Stomach smooth muscle (tissue), 2 donors: ENCODE data around the gene RNF157.
"Not testable (repeated sequence)": the region's sequence is repeated elsewhere in the genome, so short reads cannot be mapped to it uniquely, and the experiment has no call there.

Source experiments
- H3K27ac ChIP-seq: one replicate; pipeline ENCODE4 v1.7.0; 2013; ENCODE audit warnings: mild to moderate bottlenecking, low read length, inconsistent platforms
- H3K27me3 ChIP-seq, 2 donors: one replicate each; pipeline ENCODE4 v1.7.0; 2013; ENCODE audit warnings: low read length in 2 of 2; ENCODE audit not compliant: insufficient read depth in 2 of 2, control insufficient read depth in 1 of 2
- H3K36me3 ChIP-seq, 2 donors: one replicate each; pipeline ENCODE4 v1.7.0; 2013; ENCODE audit warnings: low read length in 2 of 2; ENCODE audit not compliant: control insufficient read depth in 2 of 2, insufficient read depth in 2 of 2
- H3K4me1 ChIP-seq: one replicate; pipeline ENCODE4 v1.7.0; 2013; ENCODE audit warnings: low read length; ENCODE audit not compliant: control insufficient read depth, insufficient read depth
- H3K4me3 ChIP-seq, 2 donors: one replicate each; pipeline ENCODE4 v1.7.0; 2013; ENCODE audit warnings: low read length in 2 of 2
- H3K9ac ChIP-seq, 2 donors: one replicate each; pipeline ENCODE4 v1.7.0; 2013; ENCODE audit warnings: low read length in 2 of 2, mild to moderate bottlenecking in 1 of 2
- H3K9me3 ChIP-seq, 2 donors: one replicate each; pipeline ENCODE4 v1.7.0; 2013; ENCODE audit warnings: low read length in 2 of 2; ENCODE audit not compliant: control insufficient read depth in 2 of 2
- donor health status: healthy.
- donor health status: Pancreatic carcinoma.

Gene RNF157

GRCh38 chr17:76261421-76262215, 21.3 kb upstream of the RNF157 start:
- Histone ChIP-seq H3K4me3 (no peak overlapping the region), H3K4me1 (peaks cover 12% of the 10 kb centered on the region), H3K27me3 (no peaks in the 10 kb centered on the region), H3K9ac (no peak overlapping the region), H3K27ac (no peak overlapping the region), H3K36me3 (no peaks in the 10 kb centered on the region), H3K9me3 (no peaks in the 10 kb centered on the region)

- no peak overlapping the region for H3K9ac ChIP-seq
- H3K27me3 ChIP-seq = no peaks in the 10 kb centered on the region
- no peak overlapping the region for H3K27ac ChIP-seq
- peaks cover 8% of the 10 kb centered on the region for H3K4me1 ChIP-seq
- no peaks in the 10 kb centered on the region for H3K9me3 ChIP-seq
- no peak overlapping the region for H3K4me3 ChIP-seq
- no peaks in the 10 kb centered on the region for H3K36me3 ChIP-seq
These were observed 20.4 kb upstream of the RNF157 start for GRCh38 chr17:76260669-76261068.

GRCh38 chr17:76260220-76260619, 19.9 kb upstream of the RNF157 start:
- Histone ChIP-seq H3K4me1 (peaks cover 8% of the 10 kb centered on the region), H3K9ac (no peak overlapping the region), H3K36me3 (no peaks in the 10 kb centered on the region), H3K4me3 (no peak overlapping the region), H3K9me3 (no peaks in the 10 kb centered on the region), H3K27ac (no peak overlapping the region), H3K27me3 (no peaks in the 10 kb centered on the region)

- H3K9me3 ChIP-seq, H3K27me3 ChIP-seq, H3K4me1 ChIP-seq, H3K4me3 ChIP-seq, H3K9ac ChIP-seq, H3K36me3 ChIP-seq, H3K27ac ChIP-seq: not testable (repeated sequence)
These were observed 16.2 kb upstream of the RNF157 start for GRCh38 chr17:76256430-76257050.

- H3K9ac ChIP-seq = no peak overlapping the region
- H3K36me3 ChIP-seq = no peaks in the 10 kb centered on the region
- H3K4me1 ChIP-seq = peaks cover 3% of the 10 kb centered on the region
- peaks cover 3 to 7% of the 10 kb centered on the region in 2 donors for H3K27me3 ChIP-seq
- H3K9me3 ChIP-seq = no peaks in the 10 kb centered on the region
- no peak overlapping the region for H3K4me3 ChIP-seq
- H3K27ac ChIP-seq = no peak overlapping the region
These were observed 15.6 kb upstream of the RNF157 start for GRCh38 chr17:76255801-76256429.

GRCh38 chr17:76254275-76254674, 14.0 kb upstream of the RNF157 start:
- Histone ChIP-seq H3K4me1 (peaks cover 3% of the 10 kb centered on the region), H3K27ac (no peak overlapping the region), H3K36me3 (no peaks in the 10 kb centered on the region), H3K27me3 (peaks cover 3 to 11% of the 10 kb centered on the region in 2 donors), H3K9me3 (no peaks in the 10 kb centered on the region), H3K4me3 (no peak overlapping the region), H3K9ac (no peak overlapping the region)

- Histone ChIP-seq H3K4me1 (peaks cover 3% of the 10 kb centered on the region), H3K9me3 (no peaks in the 10 kb centered on the region), H3K36me3 (no peaks in the 10 kb centered on the region), H3K27me3 (peaks cover 3 to 11% of the 10 kb centered on the region in 2 donors), H3K4me3 (no peak overlapping the region), H3K9ac (no peak overlapping the region), H3K27ac (no peak overlapping the region)
These were observed 13.5 kb upstream of the RNF157 start for GRCh38 chr17:76253841-76254240.

GRCh38 chr17:76252967-76253766, 12.9 kb upstream of the RNF157 start:
- H3K9me3 ChIP-seq, H3K36me3 ChIP-seq, H3K4me1 ChIP-seq, H3K9ac ChIP-seq, H3K27ac ChIP-seq, H3K4me3 ChIP-seq: not testable (repeated sequence)
- H3K27me3 ChIP-seq = peaks cover 3 to 11% of the 10 kb centered on the region in 2 donors

GRCh38 chr17:76252040-76252954, 12.0 kb upstream of the RNF157 start:
- Histone ChIP-seq H3K4me1 (peaks cover 3% of the 10 kb centered on the region), H3K27ac (peak overlapping the region; percentile 24), H3K36me3 (no peaks in the 10 kb centered on the region), H3K9me3 (no peaks in the 10 kb centered on the region), H3K4me3 (no peak overlapping the region), H3K27me3 (peaks cover 3 to 11% of the 10 kb centered on the region in 2 donors), H3K9ac (peak overlapping the region in 1 of 2 donors; percentile 13)
